Endothelial cell of umbilical vein (primary cell): ENCODE data around the gene UBE3B. TPM values are rescaled to one million over a fixed set of nuclear protein-coding genes. Genes with fewer than 3 reads are reported as not detected.

Experiments used
- BruUV-seq: library from RNA; stranded (reverse); fragments of 400-500 nt; replicated peaks from 2 replicates; lab custom pipeline; 2021; lab: Mats Ljungman, UMichigan
- CTCF ChIA-PET: fragments of 300-600, 350-600 bp; sonication (Branson Sonifier 250); formaldehyde crosslinking; loops from one replicate; lab custom pipeline; 2021; ENCODE audit warnings: antibody characterized with exemption, inconsistent platforms; lab: Charles Lee
- POLR2A ChIA-PET: fragments of 300-600, 350-600 bp; sonication (Branson Sonifier 250); formaldehyde crosslinking; loops from one replicate; lab custom pipeline; 2021; ENCODE audit warnings: antibody characterized with exemption, inconsistent platforms; lab: Charles Lee
- DNase-seq: peaks from one replicate; pipeline ENCODE4 v3.0.0-alpha.2; 2011; ENCODE audit warnings: low read depth, low spot score
- FAIRE-seq: peaks from 2 replicates; lab custom pipeline; 2011; peaks lifted over from hg19 to GRCh38; lab: Jason Lieb, UNC
- H2AFZ ChIP-seq: 2 replicates; pipeline ENCODE4 v1.6.0; 2012; ENCODE audit warnings: low read depth, low read length, control low read depth, inconsistent platforms
- H3K27ac ChIP-seq: 2 replicates; pipeline ENCODE4 v1.5.1; 2011; ENCODE audit warnings: low read depth, mild to moderate bottlenecking, control low read depth, low read length, moderate library complexity; ENCODE audit not compliant: insufficient read depth
- H3K27me3 ChIP-seq, 2 experiments: 2 replicates each; pipeline versions ENCODE4 v1.6.0 to v1.6.1; 2011; ENCODE audit warnings: low read length in 2 of 2, mixed read lengths in 1 of 2; ENCODE audit not compliant: control insufficient read depth in 2 of 2, insufficient read depth in 2 of 2
- H3K36me3 ChIP-seq, 2 experiments: 2 replicates in 1 of 2; 3 replicates in 1 of 2; pipeline ENCODE4 v1.5.1; 2011; ENCODE audit warnings: low read length in 2 of 2, mild to moderate bottlenecking in 1 of 2, moderate library complexity in 1 of 2; ENCODE audit not compliant: control insufficient read depth in 2 of 2, insufficient read depth in 2 of 2; ENCODE audit errors: extremely low read depth in 1 of 2
- H3K4me1 ChIP-seq: 3 replicates; pipeline ENCODE4 v1.5.1; 2011; ENCODE audit warnings: mild to moderate bottlenecking, low read length; ENCODE audit not compliant: control insufficient read depth, insufficient read depth; ENCODE audit errors: extremely low read depth
- H3K4me2 ChIP-seq: 2 replicates; pipeline ENCODE4 v1.6.1; 2011; ENCODE audit warnings: low read length, control low read depth, mixed read lengths; ENCODE audit not compliant: insufficient read depth
- H3K4me3 ChIP-seq, 3 experiments: fragments of 200-600 bp in 1 of 3; sonication (generic), shearing (Covaris generic) in 1 of 3; replicated peaks in 1 of 3; 2 replicates each; pipeline ENCODE4 v1.5.1; 2011 to 2016; ENCODE audit warnings: control low read depth in 3 of 3, low read length in 3 of 3, mild to moderate bottlenecking in 2 of 3, inconsistent platforms in 1 of 3, low read depth in 1 of 3, moderate library complexity in 1 of 3; ENCODE audit not compliant: insufficient read depth in 1 of 3
- H3K79me2 ChIP-seq: 2 replicates; pipeline ENCODE4 v1.6.0; 2012; ENCODE audit warnings: low read length, inconsistent platforms; ENCODE audit not compliant: control insufficient read depth, insufficient read depth
- H3K9ac ChIP-seq: replicated peaks from 2 replicates; pipeline ENCODE3; 2011; ENCODE audit warnings: low read length, control low read depth; ENCODE audit not compliant: insufficient read depth; ENCODE audit errors: extremely low read depth
- H3K9me1 ChIP-seq: replicated peaks from 3 replicates; pipeline ENCODE4 v1.6.0; 2011; ENCODE audit warnings: mild to moderate bottlenecking, low read length; ENCODE audit not compliant: control insufficient read depth, insufficient read depth; ENCODE audit errors: extremely low read depth
- H3K9me3 ChIP-seq: replicated peaks from 2 replicates; pipeline ENCODE4 v1.5.1; 2012; ENCODE audit warnings: low read length, inconsistent platforms; ENCODE audit not compliant: control insufficient read depth, insufficient read depth
- H4K20me1 ChIP-seq: replicated peaks from 2 replicates; pipeline ENCODE3; 2011; ENCODE audit warnings: mild to moderate bottlenecking, low read length; ENCODE audit not compliant: control insufficient read depth, insufficient read depth; ENCODE audit errors: extremely low read depth
- EZH2 ChIP-seq: IDR thresholded peaks from 2 replicates; pipeline ENCODE4 v1.6.1; 2012; ENCODE audit warnings: borderline replicate concordance, low read depth, mild to moderate bottlenecking, moderate library complexity, low read length, inconsistent platforms; ENCODE audit not compliant: severe bottlenecking
- FOS ChIP-seq: IDR thresholded peaks from 2 replicates; pipeline ENCODE4 v1.6.1; 2011; ENCODE audit warnings: mild to moderate bottlenecking, low read length, moderate library complexity, borderline replicate concordance; ENCODE audit not compliant: insufficient read depth
- GATA2 ChIP-seq: IDR thresholded peaks from 2 replicates; pipeline ENCODE4 v1.7.0; 2011; ENCODE audit warnings: low read depth, mild to moderate bottlenecking, moderate library complexity, mixed read lengths, low read length; ENCODE audit not compliant: insufficient read length, insufficient read depth
- JUN ChIP-seq: IDR thresholded peaks from 2 replicates; pipeline ENCODE4 v1.6.1; 2011; ENCODE audit warnings: borderline replicate concordance, low read depth; ENCODE audit not compliant: insufficient read length, insufficient read depth
- MYC ChIP-seq: IDR thresholded peaks from one replicate; pipeline ENCODE4 v1.6.1; 2011; ENCODE audit warnings: mild to moderate bottlenecking, low read depth, low read length
- POLR2A ChIP-seq: IDR thresholded peaks from 2 replicates; pipeline ENCODE4 v1.6.1; 2012; ENCODE audit warnings: low read depth, mild to moderate bottlenecking, control low read depth, low read length
- POLR2AphosphoS5 ChIP-seq: IDR thresholded peaks from 2 replicates; pipeline ENCODE4 v1.6.1; 2012; ENCODE audit warnings: low read depth, mild to moderate bottlenecking, control low read depth, low read length, moderate library complexity; ENCODE audit not compliant: insufficient read depth
- dilution Hi-C: fragments of 300-500 bp; cut with MboI; formaldehyde crosslinking; loops from one replicate; pipeline ENCODE4 v1.15.0; 2019; ENCODE audit warnings: low sequenced_read_pairs; ENCODE audit not compliant: extremely low pct_ligation_motif_present
- intact Hi-C: fragments of 100-400 bp; cut with micrococcal nuclease; formaldehyde crosslinking; loops from one replicate; pipeline ENCODE4 v1.10.0; 2022
- polyA plus RNA-seq, 4 experiments: library from polyadenylated mRNA; depleted of rRNA in 3 of 4; stranded (reverse) in 3 of 4; unstranded in 1 of 4; fragments of >200 nt; gene quantifications; 2 replicates each; pipeline versions ENCODE4 v1.2.1 to v1.2.3, GENCODE V29; 2011 to 2012; ENCODE audit warnings: missing spikeins in 1 of 4
- total RNA-seq: library from RNA; stranded (reverse); gene quantifications from 2 replicates; pipeline ENCODE4 v1.2.3, GENCODE V29; 2021
- TF ChIP-seq, protein P1 (sequence below): IDR thresholded peaks from 2 replicates; pipeline ENCODE4 v1.6.1; 2011; ENCODE audit not compliant: insufficient read depth, insufficient read length
- TF ChIP-seq, protein P2 (sequence below), 2 donors: IDR thresholded peaks; 1 replicate in 1 of 2; 2 replicates in 1 of 2; pipeline ENCODE4 v1.5.1; 2011; ENCODE audit warnings: low read length in 2 of 2, mild to moderate bottlenecking in 2 of 2, moderate library complexity in 2 of 2, control low read depth in 1 of 2, inconsistent platforms in 1 of 2, low read depth in 1 of 2; ENCODE audit not compliant: insufficient read depth in 1 of 2; ENCODE audit errors: extremely low read depth in 1 of 2

Gene UBE3B
- total and polyA plus RNA-seq, 2 donors (not counting 3 experiments of a cell fraction or from before 2014, with no cell fraction given) = 24.9 to 40.8 TPM

DNA sequence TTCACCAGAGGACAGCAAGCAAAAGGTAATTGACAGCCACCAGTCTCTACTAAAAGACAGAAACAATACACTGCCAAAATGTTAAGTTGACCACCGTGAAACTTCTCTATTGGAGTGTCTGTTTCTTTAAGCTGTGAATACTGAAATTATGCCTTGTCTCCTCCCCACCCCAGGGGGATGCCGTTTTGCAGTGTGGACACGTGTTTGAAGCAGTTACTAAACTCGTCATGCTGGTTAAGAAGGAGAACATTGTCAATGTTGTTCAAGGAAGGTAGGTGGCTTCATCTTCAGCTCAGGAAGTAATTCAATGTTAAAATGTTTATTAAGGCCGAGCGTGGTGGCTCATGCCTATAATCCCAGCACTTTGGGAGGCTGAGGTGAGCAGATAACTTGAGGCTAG, 33.2 kb upstream of the UBE3B start:
- no peak for TF ChIP-seq EZH2
- no peak for TF ChIP-seq POLR2AphosphoS5
- TF ChIP-seq, protein P1, sequence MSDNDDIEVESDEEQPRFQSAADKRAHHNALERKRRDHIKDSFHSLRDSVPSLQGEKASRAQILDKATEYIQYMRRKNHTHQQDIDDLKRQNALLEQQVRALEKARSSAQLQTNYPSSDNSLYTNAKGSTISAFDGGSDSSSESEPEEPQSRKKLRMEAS = no peak
- no peak for TF ChIP-seq MYC
- TF ChIP-seq GATA2 = no peak
- no peak for TF ChIP-seq JUN
- TF ChIP-seq POLR2A = no peak
- TF ChIP-seq, protein P2, sequence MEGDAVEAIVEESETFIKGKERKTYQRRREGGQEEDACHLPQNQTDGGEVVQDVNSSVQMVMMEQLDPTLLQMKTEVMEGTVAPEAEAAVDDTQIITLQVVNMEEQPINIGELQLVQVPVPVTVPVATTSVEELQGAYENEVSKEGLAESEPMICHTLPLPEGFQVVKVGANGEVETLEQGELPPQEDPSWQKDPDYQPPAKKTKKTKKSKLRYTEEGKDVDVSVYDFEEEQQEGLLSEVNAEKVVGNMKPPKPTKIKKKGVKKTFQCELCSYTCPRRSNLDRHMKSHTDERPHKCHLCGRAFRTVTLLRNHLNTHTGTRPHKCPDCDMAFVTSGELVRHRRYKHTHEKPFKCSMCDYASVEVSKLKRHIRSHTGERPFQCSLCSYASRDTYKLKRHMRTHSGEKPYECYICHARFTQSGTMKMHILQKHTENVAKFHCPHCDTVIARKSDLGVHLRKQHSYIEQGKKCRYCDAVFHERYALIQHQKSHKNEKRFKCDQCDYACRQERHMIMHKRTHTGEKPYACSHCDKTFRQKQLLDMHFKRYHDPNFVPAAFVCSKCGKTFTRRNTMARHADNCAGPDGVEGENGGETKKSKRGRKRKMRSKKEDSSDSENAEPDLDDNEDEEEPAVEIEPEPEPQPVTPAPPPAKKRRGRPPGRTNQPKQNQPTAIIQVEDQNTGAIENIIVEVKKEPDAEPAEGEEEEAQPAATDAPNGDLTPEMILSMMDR (IDR thresholded peaks at IDR 0.05; ENCODE audit: extremely low read depth in 1 of 2, insufficient read depth in 1 of 2, low read depth in 1 of 2, low read length in 2 of 2) = no peak
- no peak for TF ChIP-seq FOS
- no peak overlapping the region for H3K9ac ChIP-seq
- H3K9me1 ChIP-seq = no peaks in the 10 kb centered on the region
- no peak for FAIRE-seq
- H3K36me3 ChIP-seq = peaks cover 5 to 9% of the 10 kb centered on the region in 2 experiments
- no peaks in the 10 kb centered on the region for H3K27me3 ChIP-seq
- H3K27ac ChIP-seq = no peak overlapping the region
- peaks cover 5% of the 10 kb centered on the region for H3K79me2 ChIP-seq
- H3K9me3 ChIP-seq = no peaks in the 10 kb centered on the region
- no peak overlapping the region for H3K4me3 ChIP-seq
- peaks cover 13% of the 10 kb centered on the region for H3K4me1 ChIP-seq
- H2AFZ ChIP-seq = no peak overlapping the region
- H4K20me1 ChIP-seq = peaks cover 3% of the 10 kb centered on the region
- no TSS peak for BruUV-seq
- no peak overlapping the region for H3K4me2 ChIP-seq
- ChIA-PET CTCF (interaction anchor here (1.1 to 4.0 kb wide), 2 partner anchors 11 to 19 kb away, joined by 3 to 21 read pairs; no protein-coding TSS in a partner anchor), POLR2A (no interaction called here)
- no peak for DNase-seq
- intact Hi-C loops = no loop called here
- dilution Hi-C loops = no loop called here
